Fibroblast of villous mesenchyme (primary cell): ENCODE data around the gene SPATA17. TPM values are rescaled to one million over a fixed set of nuclear protein-coding genes. Genes with fewer than 3 reads are reported as not detected.
A peak's percentile ranks its signal among the peaks of the same experiment; 100 is the strongest.

ENCODE experiments used
- DNase-seq: peaks from one replicate; pipeline ENCODE4 v3.0.0-alpha.2; 2010; ENCODE audit warnings: low read depth
- H3K4me3 ChIP-seq: 2 replicates; pipeline ENCODE4 v1.5.1; 2011; ENCODE audit warnings: low read depth, mild to moderate bottlenecking, low read length
- CTCF ChIP-seq: IDR thresholded peaks from 2 replicates; pipeline ENCODE4 v1.5.1; 2012; ENCODE audit warnings: low read depth, mild to moderate bottlenecking, low read length; ENCODE audit not compliant: insufficient read depth
- total RNA-seq: library from RNA; depleted of rRNA; stranded (reverse); fragments of >200 nt; gene quantifications from 2 replicates; pipeline ENCODE4 v1.2.3, GENCODE V29; 2012

Gene SPATA17
- total RNA-seq, 1 donor: 0.86 TPM

- TF ChIP-seq CTCF: no peak
Measured at GRCh38 chr1:217896490-217896889, 265.3 kb downstream of the SPATA17 start.

GRCh38 chr1:217897100-217897499 is 266.0 kb downstream of the SPATA17 start:
- no peak overlapping the region for H3K4me3 ChIP-seq
- no peak for TF ChIP-seq CTCF
- DNase-seq: no peak

More at GRCh38 chr1:217896490-217896889, 265.3 kb downstream of the SPATA17 start:
- H3K4me3 ChIP-seq: no peak overlapping the region
- DNase-seq: no peak

GRCh38 chr1:217899614-217900013 is 268.5 kb downstream of the SPATA17 start:
- H3K4me3 ChIP-seq: no peak overlapping the region
- DNase-seq: no peak
- no peak for TF ChIP-seq CTCF

GRCh38 chr1:217907504-217907903 is 276.4 kb downstream of the SPATA17 start:
- H3K4me3 ChIP-seq: no peak overlapping the region
- no peak for DNase-seq
- TF ChIP-seq CTCF: no peak

- DNase-seq: no peak
- no peak overlapping the region for H3K4me3 ChIP-seq
- TF ChIP-seq CTCF: no peak
Measured at GRCh38 chr1:217910203-217910602, 279.1 kb downstream of the SPATA17 start.

GRCh38 chr1:217910791-217911320 is 279.7 kb downstream of the SPATA17 start:
- no peak for TF ChIP-seq CTCF
- DNase-seq: no peak
- no peak overlapping the region for H3K4me3 ChIP-seq

- DNase-seq: no peak
Measured at GRCh38 chr1:217911908-217912307, 280.8 kb downstream of the SPATA17 start.

More at GRCh38 chr1:217911908-217912307, 280.8 kb downstream of the SPATA17 start:
- peak; percentile 18 for TF ChIP-seq CTCF
- H3K4me3 ChIP-seq: no peak overlapping the region
